K562 (cell line): ENCODE data around the gene CT45A9.
"Not testable (repeated sequence)": the region's sequence is repeated elsewhere in the genome, so short reads cannot be mapped to it uniquely, and the experiment has no call there.

Experiments
- CTCF ChIP-seq, 3 experiments: IDR thresholded peaks in 2 of 3; conservative IDR thresholded peaks in 1 of 3; 2 replicates each; pipeline ENCODE4 v1.5.1; 2011 to 2012; ENCODE audit warnings: low read length in 3 of 3, mild to moderate bottlenecking in 3 of 3, control low read depth in 2 of 3, improper control_type of control experiment in 1 of 3, inconsistent platforms in 1 of 3, low read depth in 1 of 3, mixed read lengths in 1 of 3, moderate library complexity in 1 of 3; ENCODE audit not compliant: insufficient read depth in 2 of 3
- HOXB6 ChIP-seq: fragments of 250-450 bp; sonication (Bioruptor Pico); IDR thresholded peaks from 2 replicates; pipeline ENCODE4 v1.5.1; 2022; ENCODE audit warnings: mild to moderate bottlenecking, borderline replicate concordance
- KLF13 ChIP-seq: fragments of 450-650 bp; IDR thresholded peaks from 2 replicates; pipeline ENCODE4 v1.6.1; 2016; ENCODE audit warnings: missing genetic modification characterization, low read depth, mild to moderate bottlenecking, missing compliant biosample characterization, moderate library complexity, borderline replicate concordance
- POLR2A ChIP-seq: fragments of 450-650 bp; conservative IDR thresholded peaks from 2 replicates; pipeline ENCODE4 v1.6.1; 2016
- RERE ChIP-seq: sonication (generic); formaldehyde crosslinking; IDR thresholded peaks from 2 replicates; pipeline ENCODE4 v1.8.0; 2023; ENCODE audit warnings: missing genetic modification reagents, mild to moderate bottlenecking, borderline replicate concordance
- SMARCA4 ChIP-seq: fragments of 450-650 bp; IDR thresholded peaks from 2 replicates; pipeline ENCODE4 v1.6.1; 2016

DNA sequence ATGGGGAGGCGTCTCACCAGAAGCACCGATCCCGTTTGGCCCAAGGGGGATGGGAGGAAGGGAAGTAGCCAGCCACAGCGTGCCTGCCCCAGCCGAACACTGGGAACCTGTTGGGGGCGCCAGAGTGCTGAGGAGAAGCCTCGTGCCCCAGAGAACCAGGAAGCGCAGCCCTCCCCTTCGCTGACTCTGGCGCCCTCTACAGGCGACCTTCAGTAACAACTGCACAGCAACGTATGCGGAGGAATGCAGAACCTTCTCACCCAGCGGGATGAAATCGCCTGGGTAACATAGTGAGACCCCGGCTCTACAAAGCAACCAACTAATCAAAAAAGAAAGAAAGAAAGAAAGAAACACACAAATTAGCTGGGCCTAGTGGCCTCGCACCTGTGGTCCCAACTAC lies 34.4 kb downstream of the CT45A9 start, which contains the start of gene CT45A7:
- not testable (repeated sequence) for TF ChIP-seq SMARCA4; POLR2A; HOXB6 (CRISPR knock-in tag); CTCF (IDR thresholded peaks at IDR 0.05 in 2 of 3, conservative IDR thresholded peaks at IDR 0.05 in 1 of 3; ENCODE audit: insufficient read depth in 2 of 3, low read depth in 1 of 3, low read length in 3 of 3); KLF13 (tag); RERE (CRISPR knock-in tag)
